SK-N-SH (cell line): ENCODE results near the gene SGTB.

Experiments used
- FOXM1 ChIP-seq: IDR thresholded peaks from 2 replicates; pipeline ENCODE4 v1.4.0; 2012; ENCODE audit warnings: low read depth, mild to moderate bottlenecking
- MAX ChIP-seq: IDR thresholded peaks from 2 replicates; pipeline ENCODE4 v1.4.0; 2012; ENCODE audit warnings: low read depth
- MEF2A ChIP-seq: IDR thresholded peaks from 2 replicates; pipeline ENCODE4 v1.4.0; 2012; ENCODE audit warnings: low read depth, borderline replicate concordance
- NFIC ChIP-seq: IDR thresholded peaks from 2 replicates; pipeline ENCODE4 v1.4.0; 2012; ENCODE audit warnings: borderline replicate concordance
- POLR2AphosphoS5 ChIP-seq: IDR thresholded peaks from 2 replicates; pipeline ENCODE4 v1.6.1; 2012; ENCODE audit warnings: low read depth, low read length
- RCOR1 ChIP-seq: fragments of 150-350 bp; IDR thresholded peaks from 2 replicates; pipeline ENCODE4 v1.6.1; 2017; ENCODE audit warnings: antibody characterized with exemption, low read length
- RXRA ChIP-seq: IDR thresholded peaks from 2 replicates; pipeline ENCODE4 v1.4.0; 2012; ENCODE audit warnings: low read depth, mild to moderate bottlenecking, borderline replicate concordance
- TF ChIP-seq, protein P1 (sequence below): fragments of 200-600 bp; sonication (generic); IDR thresholded peaks from 2 replicates; pipeline ENCODE4 v1.6.1; 2017; ENCODE audit warnings: antibody characterized with exemption, mild to moderate bottlenecking, moderate library complexity
- TF ChIP-seq, protein P2 (sequence below): IDR thresholded peaks from 2 replicates; pipeline ENCODE4 v1.6.1; 2012; ENCODE audit warnings: mild to moderate bottlenecking, low read depth, low read length, moderate library complexity

- TF ChIP-seq MAX, result no peak
- no peak for TF ChIP-seq NFIC
- no peak for TF ChIP-seq RCOR1
- no peak for TF ChIP-seq FOXM1
- TF ChIP-seq, protein P1, sequence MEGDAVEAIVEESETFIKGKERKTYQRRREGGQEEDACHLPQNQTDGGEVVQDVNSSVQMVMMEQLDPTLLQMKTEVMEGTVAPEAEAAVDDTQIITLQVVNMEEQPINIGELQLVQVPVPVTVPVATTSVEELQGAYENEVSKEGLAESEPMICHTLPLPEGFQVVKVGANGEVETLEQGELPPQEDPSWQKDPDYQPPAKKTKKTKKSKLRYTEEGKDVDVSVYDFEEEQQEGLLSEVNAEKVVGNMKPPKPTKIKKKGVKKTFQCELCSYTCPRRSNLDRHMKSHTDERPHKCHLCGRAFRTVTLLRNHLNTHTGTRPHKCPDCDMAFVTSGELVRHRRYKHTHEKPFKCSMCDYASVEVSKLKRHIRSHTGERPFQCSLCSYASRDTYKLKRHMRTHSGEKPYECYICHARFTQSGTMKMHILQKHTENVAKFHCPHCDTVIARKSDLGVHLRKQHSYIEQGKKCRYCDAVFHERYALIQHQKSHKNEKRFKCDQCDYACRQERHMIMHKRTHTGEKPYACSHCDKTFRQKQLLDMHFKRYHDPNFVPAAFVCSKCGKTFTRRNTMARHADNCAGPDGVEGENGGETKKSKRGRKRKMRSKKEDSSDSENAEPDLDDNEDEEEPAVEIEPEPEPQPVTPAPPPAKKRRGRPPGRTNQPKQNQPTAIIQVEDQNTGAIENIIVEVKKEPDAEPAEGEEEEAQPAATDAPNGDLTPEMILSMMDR, result no peak
- TF ChIP-seq RXRA, result no peak
- no peak for TF ChIP-seq MEF2A
- no peak for TF ChIP-seq POLR2AphosphoS5
- TF ChIP-seq, protein P2, sequence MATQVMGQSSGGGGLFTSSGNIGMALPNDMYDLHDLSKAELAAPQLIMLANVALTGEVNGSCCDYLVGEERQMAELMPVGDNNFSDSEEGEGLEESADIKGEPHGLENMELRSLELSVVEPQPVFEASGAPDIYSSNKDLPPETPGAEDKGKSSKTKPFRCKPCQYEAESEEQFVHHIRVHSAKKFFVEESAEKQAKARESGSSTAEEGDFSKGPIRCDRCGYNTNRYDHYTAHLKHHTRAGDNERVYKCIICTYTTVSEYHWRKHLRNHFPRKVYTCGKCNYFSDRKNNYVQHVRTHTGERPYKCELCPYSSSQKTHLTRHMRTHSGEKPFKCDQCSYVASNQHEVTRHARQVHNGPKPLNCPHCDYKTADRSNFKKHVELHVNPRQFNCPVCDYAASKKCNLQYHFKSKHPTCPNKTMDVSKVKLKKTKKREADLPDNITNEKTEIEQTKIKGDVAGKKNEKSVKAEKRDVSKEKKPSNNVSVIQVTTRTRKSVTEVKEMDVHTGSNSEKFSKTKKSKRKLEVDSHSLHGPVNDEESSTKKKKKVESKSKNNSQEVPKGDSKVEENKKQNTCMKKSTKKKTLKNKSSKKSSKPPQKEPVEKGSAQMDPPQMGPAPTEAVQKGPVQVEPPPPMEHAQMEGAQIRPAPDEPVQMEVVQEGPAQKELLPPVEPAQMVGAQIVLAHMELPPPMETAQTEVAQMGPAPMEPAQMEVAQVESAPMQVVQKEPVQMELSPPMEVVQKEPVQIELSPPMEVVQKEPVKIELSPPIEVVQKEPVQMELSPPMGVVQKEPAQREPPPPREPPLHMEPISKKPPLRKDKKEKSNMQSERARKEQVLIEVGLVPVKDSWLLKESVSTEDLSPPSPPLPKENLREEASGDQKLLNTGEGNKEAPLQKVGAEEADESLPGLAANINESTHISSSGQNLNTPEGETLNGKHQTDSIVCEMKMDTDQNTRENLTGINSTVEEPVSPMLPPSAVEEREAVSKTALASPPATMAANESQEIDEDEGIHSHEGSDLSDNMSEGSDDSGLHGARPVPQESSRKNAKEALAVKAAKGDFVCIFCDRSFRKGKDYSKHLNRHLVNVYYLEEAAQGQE, result no peak
These were observed 5.7 kb upstream of the SGTB start for GRCh38 chr5:65727491-65728156.
